GM18868 (cell line): ENCODE measurements around the gene UPK1B.
"Not testable (repeated sequence)": the region's sequence is repeated elsewhere in the genome, so short reads cannot be mapped to it uniquely, and the experiment has no call there.

Experiments used
- ATAC-seq: cut with Tn5 transposase; IDR thresholded peaks from one replicate; pipeline ENCODE4 v1.9.1; 2021; ENCODE audit warnings: mild to moderate bottlenecking, moderate library complexity; ENCODE audit not compliant: unreplicated experiment

Gene UPK1B

GRCh38 chr3:119221779-119222320 lies 48.5 kb downstream of the UPK1B start:
- ATAC-seq: no peak

- ATAC-seq: no peak
These were observed 49.0 kb downstream of the UPK1B start for GRCh38 chr3:119222391-119222790.

- no peak for ATAC-seq
These were observed 50.1 kb downstream of the UPK1B start for GRCh38 chr3:119223511-119223910.

- ATAC-seq: no peak
These were observed 51.7 kb downstream of the UPK1B start for GRCh38 chr3:119225121-119225520.

GRCh38 chr3:119227070-119227850 lies 53.9 kb downstream of the UPK1B start:
- ATAC-seq: no peak

- no peak for ATAC-seq
These were observed 55.2 kb downstream of the UPK1B start for GRCh38 chr3:119228373-119229145.

- no peak for ATAC-seq
These were observed 55.8 kb downstream of the UPK1B start for GRCh38 chr3:119229190-119229589.

- no peak for ATAC-seq
These were observed 56.7 kb downstream of the UPK1B start for GRCh38 chr3:119230071-119230470.

GRCh38 chr3:119230745-119231144 lies 57.3 kb downstream of the UPK1B start:
- ATAC-seq: no peak

GRCh38 chr3:119234610-119235009 lies 61.2 kb downstream of the UPK1B start:
- no peak for ATAC-seq

- ATAC-seq: no peak
These were observed 61.8 kb downstream of the UPK1B start for GRCh38 chr3:119235151-119235550.

- ATAC-seq: no peak
These were observed 63.4 kb downstream of the UPK1B start for GRCh38 chr3:119236756-119237155.

- ATAC-seq: no peak
These were observed 63.9 kb downstream of the UPK1B start for GRCh38 chr3:119237299-119237698.

- no peak for ATAC-seq
These were observed 65.0 kb downstream of the UPK1B start for GRCh38 chr3:119238363-119238762.

GRCh38 chr3:119239206-119239820 lies 65.9 kb downstream of the UPK1B start:
- ATAC-seq: no peak

- peak; percentile 1 for ATAC-seq
These were observed 66.7 kb downstream of the UPK1B start for GRCh38 chr3:119240101-119240590.

- peak; percentile 83 for ATAC-seq
These were observed 67.4 kb downstream of the UPK1B start, which contains the start of gene B4GALT4 for GRCh38 chr3:119240591-119241434. Gene B4GALT4, minus strand, starts transcription at chr3:119240878. Its CDS starts 10,779 bp downstream, at chr3:119230099.

GRCh38 chr3:119242387-119243057 lies 69.1 kb downstream of the UPK1B start:
- not testable (repeated sequence) for ATAC-seq

- not testable (repeated sequence) for ATAC-seq
These were observed 69.7 kb downstream of the UPK1B start for GRCh38 chr3:119243058-119243529.
